ENCODE measurements around the gene ADCY2. TPM values are rescaled to one million over a fixed set of nuclear protein-coding genes. Genes with fewer than 3 reads are reported as not detected.

ADCY2 gene
- polyA plus RNA-seq, 2 donors = 0.06 to 0.76 TPM

- Histone ChIP-seq H3K36me3 (ENCODE audit: control insufficient read depth in 2 of 2, insufficient read depth in 2 of 2, low read length in 1 of 2) (no peaks in the 10 kb centered on the region), H3K27me3 (ENCODE audit: control insufficient read depth in 1 of 2, insufficient read depth in 2 of 2, low read length in 2 of 2) (no peaks in the 10 kb centered on the region), H3K4me3 (ENCODE audit: low read depth in 1 of 2, low read length in 2 of 2) (no peak overlapping the region), H3K27ac (ENCODE audit: low read depth in 2 of 2, low read length in 1 of 2) (no peak overlapping the region), H3K9me3 (ENCODE audit: control insufficient read depth in 2 of 2, insufficient read depth in 1 of 2, low read depth in 1 of 2, low read length in 1 of 2) (no peaks in the 10 kb centered on the region), H3K4me1 (ENCODE audit: control insufficient read depth in 2 of 2, insufficient read depth in 2 of 2, low read length in 1 of 2) (no peaks in the 10 kb centered on the region)
- WGBS, 2 donors = 77 to 83% methylated on average over 5 of the region's 5 CpGs
Measured at GRCh38 chr5:7589800-7590199, 193.9 kb downstream of the ADCY2 start.

DNA sequence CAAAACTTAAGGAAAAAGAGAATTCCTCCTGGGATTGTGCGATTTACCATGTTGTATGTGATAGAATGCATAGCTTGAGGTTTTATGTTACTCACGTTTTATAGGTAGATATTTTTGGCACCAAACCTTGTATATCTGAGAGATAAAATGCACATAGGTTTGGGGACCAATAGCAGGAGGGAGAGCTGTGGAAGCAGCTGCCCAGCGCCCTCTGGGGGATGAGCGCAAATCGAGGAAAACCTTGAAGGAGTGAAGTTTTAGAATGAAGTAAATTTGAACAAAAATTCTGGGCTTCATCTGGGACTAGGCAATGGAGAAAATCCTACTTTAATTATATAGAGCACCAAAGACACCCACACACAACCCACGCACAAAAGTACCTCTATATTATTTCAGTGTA, 197.0 kb downstream of the ADCY2 start:
- Histone ChIP-seq H3K4me1 (ENCODE audit: control insufficient read depth in 2 of 2, insufficient read depth in 2 of 2, low read length in 1 of 2) (no peaks in the 10 kb centered on the region), H3K36me3 (ENCODE audit: control insufficient read depth in 2 of 2, insufficient read depth in 2 of 2, low read length in 1 of 2) (no peaks in the 10 kb centered on the region), H3K27ac (ENCODE audit: low read depth in 2 of 2, low read length in 1 of 2) (no peak overlapping the region), H3K27me3 (ENCODE audit: control insufficient read depth in 1 of 2, insufficient read depth in 2 of 2, low read length in 2 of 2) (no peaks in the 10 kb centered on the region), H3K4me3 (ENCODE audit: low read depth in 1 of 2, low read length in 2 of 2) (no peak overlapping the region), H3K9me3 (ENCODE audit: control insufficient read depth in 2 of 2, insufficient read depth in 1 of 2, low read depth in 1 of 2, low read length in 1 of 2) (no peaks in the 10 kb centered on the region)
- WGBS, 2 donors = 56 to 63% methylated on average over 6 of the region's 6 CpGs

- no peak overlapping the region for H3K27ac ChIP-seq (ENCODE audit: low read depth in 2 of 2, low read length in 1 of 2)
Measured at GRCh38 chr5:7597059-7597642, 201.2 kb downstream of the ADCY2 start.

GRCh38 chr5:7606840-7607465, 211.0 kb downstream of the ADCY2 start:
- no peak overlapping the region for H3K27ac ChIP-seq (ENCODE audit: low read depth in 2 of 2, low read length in 1 of 2)
- no peaks in the 10 kb centered on the region for H3K4me1 ChIP-seq (ENCODE audit: control insufficient read depth in 2 of 2, insufficient read depth in 2 of 2, low read length in 1 of 2)
- H3K27me3 ChIP-seq (ENCODE audit: control insufficient read depth in 1 of 2, insufficient read depth in 2 of 2, low read length in 2 of 2) = no peaks in the 10 kb centered on the region
- no peaks in the 10 kb centered on the region for H3K36me3 ChIP-seq (ENCODE audit: control insufficient read depth in 2 of 2, insufficient read depth in 2 of 2, low read length in 1 of 2)
- H3K4me3 ChIP-seq (ENCODE audit: low read depth in 1 of 2, low read length in 2 of 2) = no peak overlapping the region
- no peaks in the 10 kb centered on the region for H3K9me3 ChIP-seq (ENCODE audit: control insufficient read depth in 2 of 2, insufficient read depth in 1 of 2, low read depth in 1 of 2, low read length in 1 of 2)
- 67 to 69% methylated on average over 4 of the region's 4 CpGs for WGBS, 2 donors

More at GRCh38 chr5:7597059-7597642, 201.2 kb downstream of the ADCY2 start:
- H3K4me1 ChIP-seq (ENCODE audit: control insufficient read depth in 2 of 2, insufficient read depth in 2 of 2, low read length in 1 of 2) = no peaks in the 10 kb centered on the region
- H3K27me3 ChIP-seq (ENCODE audit: control insufficient read depth in 1 of 2, insufficient read depth in 2 of 2, low read length in 2 of 2) = no peaks in the 10 kb centered on the region
- H3K4me3 ChIP-seq (ENCODE audit: low read depth in 1 of 2, low read length in 2 of 2) = no peak overlapping the region
- H3K9me3 ChIP-seq (ENCODE audit: control insufficient read depth in 2 of 2, insufficient read depth in 1 of 2, low read depth in 1 of 2, low read length in 1 of 2) = no peaks in the 10 kb centered on the region
- 43 to 55% methylated on average over 6 of the region's 6 CpGs for WGBS, 2 donors
- H3K36me3 ChIP-seq (ENCODE audit: control insufficient read depth in 2 of 2, insufficient read depth in 2 of 2, low read length in 1 of 2) = no peaks in the 10 kb centered on the region

- no peaks in the 10 kb centered on the region for H3K36me3 ChIP-seq (ENCODE audit: control insufficient read depth in 2 of 2, insufficient read depth in 2 of 2, low read length in 1 of 2)
- H3K27me3 ChIP-seq (ENCODE audit: control insufficient read depth in 1 of 2, insufficient read depth in 2 of 2, low read length in 2 of 2) = no peaks in the 10 kb centered on the region
- H3K4me3 ChIP-seq (ENCODE audit: low read depth in 1 of 2, low read length in 2 of 2) = no peak overlapping the region
- H3K9me3 ChIP-seq (ENCODE audit: control insufficient read depth in 2 of 2, insufficient read depth in 1 of 2, low read depth in 1 of 2, low read length in 1 of 2) = no peaks in the 10 kb centered on the region
- H3K27ac ChIP-seq (ENCODE audit: low read depth in 2 of 2, low read length in 1 of 2) = no peak overlapping the region
- H3K4me1 ChIP-seq (ENCODE audit: control insufficient read depth in 2 of 2, insufficient read depth in 2 of 2, low read length in 1 of 2) = no peaks in the 10 kb centered on the region
Measured at GRCh38 chr5:7608772-7609171, 212.8 kb downstream of the ADCY2 start.

DNA sequence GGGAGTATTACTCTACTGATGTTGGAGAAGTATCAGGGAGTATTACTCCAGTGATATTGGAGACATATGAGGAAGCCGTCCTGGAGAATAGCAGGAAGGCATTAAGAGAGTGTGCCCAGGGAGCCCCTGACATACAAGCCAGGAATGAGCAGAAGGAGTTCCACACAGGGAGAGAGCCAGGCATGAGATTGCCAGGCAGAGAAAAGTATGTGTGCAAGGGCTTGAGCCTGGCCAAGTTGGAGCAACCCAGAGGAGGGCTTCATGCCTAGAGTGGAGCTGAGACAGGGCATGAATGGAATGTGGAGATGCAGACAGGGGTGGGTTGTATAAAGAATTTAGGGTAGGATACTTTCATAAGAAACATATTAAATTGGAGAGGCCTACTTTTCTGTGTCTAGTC, 213.8 kb downstream of the ADCY2 start:
- H3K27ac ChIP-seq (ENCODE audit: low read depth in 2 of 2, low read length in 1 of 2) = no peak overlapping the region
- no peaks in the 10 kb centered on the region for H3K36me3 ChIP-seq (ENCODE audit: control insufficient read depth in 2 of 2, insufficient read depth in 2 of 2, low read length in 1 of 2)
- no peaks in the 10 kb centered on the region for H3K27me3 ChIP-seq (ENCODE audit: control insufficient read depth in 1 of 2, insufficient read depth in 2 of 2, low read length in 2 of 2)
- no peaks in the 10 kb centered on the region for H3K4me1 ChIP-seq (ENCODE audit: control insufficient read depth in 2 of 2, insufficient read depth in 2 of 2, low read length in 1 of 2)
- WGBS, 2 donors = 83 to 89% methylated on average over 1 of the region's 1 CpG
- H3K4me3 ChIP-seq (ENCODE audit: low read depth in 1 of 2, low read length in 2 of 2) = no peak overlapping the region
- H3K9me3 ChIP-seq (ENCODE audit: control insufficient read depth in 2 of 2, insufficient read depth in 1 of 2, low read depth in 1 of 2, low read length in 1 of 2) = no peaks in the 10 kb centered on the region

DNA sequence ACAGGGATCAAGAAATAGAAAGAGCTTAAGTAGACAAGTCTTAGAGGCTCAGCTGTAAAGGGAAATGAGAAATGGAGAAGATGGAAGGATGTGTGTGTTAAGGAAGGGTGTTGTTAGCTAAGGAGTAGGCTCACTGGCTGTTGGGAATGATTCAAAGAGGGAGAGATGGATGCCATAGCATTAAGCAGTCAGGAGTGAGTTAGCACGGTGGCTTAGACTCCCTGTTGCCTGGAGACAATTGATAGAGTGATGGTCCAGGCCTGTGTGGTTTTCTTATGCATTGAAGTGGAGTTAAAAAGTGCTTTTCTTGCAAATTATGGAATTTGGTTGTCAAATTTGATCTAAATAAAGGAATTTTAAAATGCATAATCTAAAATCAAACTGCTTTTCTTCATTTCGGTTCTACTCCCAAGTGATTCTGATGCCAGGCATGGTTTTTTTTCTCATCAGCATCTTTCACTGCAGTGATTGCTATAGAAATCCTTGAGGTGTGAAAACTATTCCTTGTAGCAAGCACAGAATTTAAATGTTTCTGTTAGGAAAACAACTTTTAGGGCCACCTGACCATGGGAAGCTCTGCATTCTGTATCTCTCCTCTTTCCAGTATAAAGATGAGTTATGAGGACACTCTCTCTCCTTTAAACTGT, 214.7 kb downstream of the ADCY2 start:
- 84 to 87% methylated on average over 2 of the region's 2 CpGs for WGBS, 2 donors
- no peaks in the 10 kb centered on the region for H3K36me3 ChIP-seq (ENCODE audit: control insufficient read depth in 2 of 2, insufficient read depth in 2 of 2, low read length in 1 of 2)
- no peak overlapping the region for H3K4me3 ChIP-seq (ENCODE audit: low read depth in 1 of 2, low read length in 2 of 2)
- H3K9me3 ChIP-seq (ENCODE audit: control insufficient read depth in 2 of 2, insufficient read depth in 1 of 2, low read depth in 1 of 2, low read length in 1 of 2) = no peaks in the 10 kb centered on the region
- no peak overlapping the region for H3K27ac ChIP-seq (ENCODE audit: low read depth in 2 of 2, low read length in 1 of 2)
- no peaks in the 10 kb centered on the region for H3K27me3 ChIP-seq (ENCODE audit: control insufficient read depth in 1 of 2, insufficient read depth in 2 of 2, low read length in 2 of 2)
- no peaks in the 10 kb centered on the region for H3K4me1 ChIP-seq (ENCODE audit: control insufficient read depth in 2 of 2, insufficient read depth in 2 of 2, low read length in 1 of 2)

DNA sequence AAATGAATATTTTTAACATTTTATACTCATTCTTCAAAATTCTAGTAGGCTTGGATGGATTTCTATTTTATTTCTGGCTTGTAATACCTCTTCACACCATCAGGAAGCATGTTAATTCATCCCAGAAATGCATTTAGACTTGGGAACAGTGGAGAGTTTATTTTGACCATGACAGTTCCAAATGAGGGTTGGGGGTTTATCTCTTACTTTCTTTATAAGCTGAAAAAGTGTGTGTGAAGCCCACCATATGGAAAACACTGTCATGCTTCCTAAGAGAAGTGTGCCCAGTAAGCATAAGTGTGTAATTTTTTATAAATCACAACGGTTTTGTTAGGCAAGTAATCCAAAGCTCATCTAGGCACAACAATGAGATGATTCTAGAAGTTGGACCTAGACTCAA, 215.6 kb downstream of the ADCY2 start:
- H3K4me3 ChIP-seq (ENCODE audit: low read depth in 1 of 2, low read length in 2 of 2) = no peak overlapping the region
- no peak overlapping the region for H3K27ac ChIP-seq (ENCODE audit: low read depth in 2 of 2, low read length in 1 of 2)
- no peaks in the 10 kb centered on the region for H3K27me3 ChIP-seq (ENCODE audit: control insufficient read depth in 1 of 2, insufficient read depth in 2 of 2, low read length in 2 of 2)
- no peaks in the 10 kb centered on the region for H3K4me1 ChIP-seq (ENCODE audit: control insufficient read depth in 2 of 2, insufficient read depth in 2 of 2, low read length in 1 of 2)
- WGBS, 2 donors = 49 to 70% methylated on average over 1 of the region's 1 CpG
- H3K36me3 ChIP-seq (ENCODE audit: control insufficient read depth in 2 of 2, insufficient read depth in 2 of 2, low read length in 1 of 2) = no peaks in the 10 kb centered on the region
- H3K9me3 ChIP-seq (ENCODE audit: control insufficient read depth in 2 of 2, insufficient read depth in 1 of 2, low read depth in 1 of 2, low read length in 1 of 2) = no peaks in the 10 kb centered on the region

DNA sequence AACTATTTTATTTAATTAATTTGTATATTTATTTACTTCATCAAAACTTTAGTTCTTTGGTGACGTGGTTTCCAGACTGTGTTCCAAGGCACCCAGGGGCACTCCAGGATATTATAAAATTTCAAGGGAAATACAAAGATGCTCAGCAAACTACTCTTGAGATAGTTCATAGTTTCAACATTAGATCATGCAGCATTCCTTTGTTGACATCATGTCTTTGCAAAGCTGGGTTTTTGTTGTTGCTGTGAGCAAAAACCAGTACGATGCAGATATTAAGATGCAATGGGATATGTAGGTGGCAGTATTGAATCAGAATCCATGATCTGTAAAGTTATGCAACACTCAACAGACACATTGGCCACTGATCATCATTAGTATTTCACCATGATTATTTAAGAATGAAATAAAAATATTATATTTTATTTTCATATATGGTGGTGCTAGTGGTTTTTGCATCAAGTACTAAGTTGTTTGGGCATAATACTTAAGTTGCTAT, 219.7 kb downstream of the ADCY2 start:
- Histone ChIP-seq H3K36me3 (ENCODE audit: control insufficient read depth in 2 of 2, insufficient read depth in 2 of 2, low read length in 1 of 2) (no peaks in the 10 kb centered on the region), H3K27me3 (ENCODE audit: control insufficient read depth in 1 of 2, insufficient read depth in 2 of 2, low read length in 2 of 2) (no peaks in the 10 kb centered on the region), H3K27ac (ENCODE audit: low read depth in 2 of 2, low read length in 1 of 2) (no peak overlapping the region), H3K4me1 (ENCODE audit: control insufficient read depth in 2 of 2, insufficient read depth in 2 of 2, low read length in 1 of 2) (no peaks in the 10 kb centered on the region), H3K9me3 (ENCODE audit: control insufficient read depth in 2 of 2, insufficient read depth in 1 of 2, low read depth in 1 of 2, low read length in 1 of 2) (no peaks in the 10 kb centered on the region), H3K4me3 (ENCODE audit: low read depth in 1 of 2, low read length in 2 of 2) (no peak overlapping the region)
- WGBS, 2 donors = 63 to 81% methylated on average over 2 of the region's 2 CpGs

- Histone ChIP-seq H3K27me3 (ENCODE audit: control insufficient read depth in 1 of 2, insufficient read depth in 2 of 2, low read length in 2 of 2) (no peaks in the 10 kb centered on the region), H3K36me3 (ENCODE audit: control insufficient read depth in 2 of 2, insufficient read depth in 2 of 2, low read length in 1 of 2) (no peaks in the 10 kb centered on the region), H3K4me3 (ENCODE audit: low read depth in 1 of 2, low read length in 2 of 2) (no peak overlapping the region), H3K4me1 (ENCODE audit: control insufficient read depth in 2 of 2, insufficient read depth in 2 of 2, low read length in 1 of 2) (no peaks in the 10 kb centered on the region), H3K27ac (ENCODE audit: low read depth in 2 of 2, low read length in 1 of 2) (no peak overlapping the region), H3K9me3 (ENCODE audit: control insufficient read depth in 2 of 2, insufficient read depth in 1 of 2, low read depth in 1 of 2, low read length in 1 of 2) (no peaks in the 10 kb centered on the region)
- 49 to 51% methylated on average over 2 of the region's 2 CpGs for WGBS, 2 donors
Measured at GRCh38 chr5:7616897-7617296, 221.0 kb downstream of the ADCY2 start.
